ENCODE data around the gene E2F4. TPM values are rescaled to one million over a fixed set of nuclear protein-coding genes. Genes with fewer than 3 reads are reported as not detected.

Gene E2F4
- polyA plus RNA-seq, 1 donor (not counting 4 experiments of a cell fraction or from before 2014, with no cell fraction given): 64.7 TPM

DNA sequence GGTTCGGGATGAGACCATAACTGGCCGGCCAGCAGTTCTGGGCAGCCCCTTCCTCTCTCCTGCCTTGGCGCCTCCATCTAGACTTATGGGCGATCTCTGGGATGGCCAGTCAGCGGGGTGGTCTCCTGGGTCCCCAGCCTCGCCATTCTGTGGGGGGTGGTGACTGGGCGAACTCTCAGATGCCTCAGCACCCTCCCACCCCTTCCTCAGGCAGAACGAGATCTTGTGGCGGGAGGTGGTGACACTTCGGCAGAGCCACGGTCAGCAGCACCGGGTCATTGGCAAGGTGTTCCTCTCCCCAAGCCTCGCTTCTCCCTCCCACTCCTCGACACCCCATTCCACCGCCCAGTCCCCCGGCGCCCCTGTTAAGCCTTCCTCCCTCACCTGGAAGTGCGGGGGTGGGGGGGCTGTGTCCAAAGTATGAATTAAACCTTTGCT lies 25.8 kb upstream of the E2F4 start:
- no peaks in the 10 kb centered on the region for H3K79me2 ChIP-seq (ENCODE audit: control insufficient read depth, insufficient read depth, low read length)
- TF ChIP-seq EZH2 (IDR thresholded peaks at IDR 0.05; ENCODE audit: low read length): no peak
- TF ChIP-seq, protein P1, sequence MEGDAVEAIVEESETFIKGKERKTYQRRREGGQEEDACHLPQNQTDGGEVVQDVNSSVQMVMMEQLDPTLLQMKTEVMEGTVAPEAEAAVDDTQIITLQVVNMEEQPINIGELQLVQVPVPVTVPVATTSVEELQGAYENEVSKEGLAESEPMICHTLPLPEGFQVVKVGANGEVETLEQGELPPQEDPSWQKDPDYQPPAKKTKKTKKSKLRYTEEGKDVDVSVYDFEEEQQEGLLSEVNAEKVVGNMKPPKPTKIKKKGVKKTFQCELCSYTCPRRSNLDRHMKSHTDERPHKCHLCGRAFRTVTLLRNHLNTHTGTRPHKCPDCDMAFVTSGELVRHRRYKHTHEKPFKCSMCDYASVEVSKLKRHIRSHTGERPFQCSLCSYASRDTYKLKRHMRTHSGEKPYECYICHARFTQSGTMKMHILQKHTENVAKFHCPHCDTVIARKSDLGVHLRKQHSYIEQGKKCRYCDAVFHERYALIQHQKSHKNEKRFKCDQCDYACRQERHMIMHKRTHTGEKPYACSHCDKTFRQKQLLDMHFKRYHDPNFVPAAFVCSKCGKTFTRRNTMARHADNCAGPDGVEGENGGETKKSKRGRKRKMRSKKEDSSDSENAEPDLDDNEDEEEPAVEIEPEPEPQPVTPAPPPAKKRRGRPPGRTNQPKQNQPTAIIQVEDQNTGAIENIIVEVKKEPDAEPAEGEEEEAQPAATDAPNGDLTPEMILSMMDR (optimal IDR thresholded peaks at IDR 0.05 in 1 of 3, IDR thresholded peaks at IDR 0.05 in 1 of 3, conservative IDR thresholded peaks at IDR 0.05 in 1 of 3; ENCODE audit: extremely low read depth in 1 of 3, insufficient read depth in 2 of 3, low read length in 3 of 3): no peak
- no peaks in the 10 kb centered on the region for H4K20me1 ChIP-seq (ENCODE audit: control insufficient read depth, extremely low read depth, insufficient read depth, low read length)
- H3K9ac ChIP-seq (ENCODE audit: control insufficient read depth, extremely low read depth, insufficient read depth, low read length): no peak overlapping the region
- H3K4me3 ChIP-seq (ENCODE audit: control insufficient read depth in 2 of 3, extremely low read depth in 1 of 3, insufficient read depth in 2 of 3, low read depth in 1 of 3, low read length in 3 of 3): no peak overlapping the region
- no peaks in the 10 kb centered on the region for H3K9me1 ChIP-seq (ENCODE audit: control insufficient read depth, extremely low read depth, insufficient read depth, low read length)
- FAIRE-seq: no peak
- no peak overlapping the region for H3K4me2 ChIP-seq (ENCODE audit: control insufficient read depth, extremely low read depth, insufficient read depth, low read depth, low read length)
- peaks cover 34% of the 10 kb centered on the region for H3K4me1 ChIP-seq (ENCODE audit: control insufficient read depth, extremely low read depth, insufficient read depth, low read length)
- no peak overlapping the region for H3K27ac ChIP-seq (ENCODE audit: control insufficient read depth, insufficient read depth, low read length)
- peaks cover 7% of the 10 kb centered on the region for H3K27me3 ChIP-seq (ENCODE audit: control insufficient read depth, extremely low read depth, insufficient read depth, low read length)
- no peaks in the 10 kb centered on the region for H3K36me3 ChIP-seq (ENCODE audit: control insufficient read depth in 2 of 2, extremely low read depth in 1 of 2, insufficient read depth in 2 of 2, low read length in 2 of 2)
- no peak for DNase-seq (ENCODE audit: low read depth, low spot score)
- H3K9me3 ChIP-seq (ENCODE audit: control insufficient read depth, low read depth, low read length): no peaks in the 10 kb centered on the region
- dilution Hi-C loops (cut with MboI; ENCODE audit: extremely low pct_ligation_motif_present, low sequenced_read_pairs): no loop called here
- no peak overlapping the region for H2AFZ ChIP-seq (ENCODE audit: control insufficient read depth, low read length)

DNA sequence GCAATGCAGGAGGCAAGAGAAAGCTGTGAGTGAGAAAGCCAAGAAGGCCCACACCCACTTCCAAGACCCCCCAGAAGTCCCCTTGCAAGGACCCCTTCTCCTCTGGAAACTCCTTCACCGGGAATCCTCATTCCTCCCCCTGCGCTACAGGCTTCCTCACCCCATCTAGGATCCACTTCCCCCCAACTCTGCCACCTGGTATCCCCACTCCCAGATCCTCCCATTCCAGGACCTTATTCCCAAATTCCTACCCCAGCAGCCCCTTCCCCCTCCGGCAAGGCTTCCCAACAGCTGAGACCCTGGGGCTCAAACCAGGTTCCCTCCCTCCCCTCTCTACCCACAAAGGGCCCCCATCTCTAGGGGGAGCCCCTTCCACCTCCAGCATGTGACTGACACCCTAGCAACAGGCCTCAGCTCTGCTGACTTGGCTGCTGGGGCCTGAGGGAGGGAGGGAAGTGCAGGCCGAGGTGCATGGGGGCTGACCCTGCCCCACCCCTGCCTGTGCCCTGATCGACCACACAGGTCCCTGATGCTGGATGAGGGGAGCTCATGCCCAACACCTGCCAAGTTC lies 25.3 kb upstream of the E2F4 start:
- dilution Hi-C loops (cut with MboI; ENCODE audit: extremely low pct_ligation_motif_present, low sequenced_read_pairs): no loop called here
- Histone ChIP-seq H3K4me2 (ENCODE audit: control insufficient read depth, extremely low read depth, insufficient read depth, low read depth, low read length) (no peak overlapping the region), H2AFZ (ENCODE audit: control insufficient read depth, low read length) (no peak overlapping the region), H3K27ac (ENCODE audit: control insufficient read depth, insufficient read depth, low read length) (no peak overlapping the region), H3K4me1 (ENCODE audit: control insufficient read depth, extremely low read depth, insufficient read depth, low read length) (peaks cover 32% of the 10 kb centered on the region), H3K79me2 (ENCODE audit: control insufficient read depth, insufficient read depth, low read length) (no peaks in the 10 kb centered on the region), H3K9ac (ENCODE audit: control insufficient read depth, extremely low read depth, insufficient read depth, low read length) (no peak overlapping the region), H3K27me3 (ENCODE audit: control insufficient read depth, extremely low read depth, insufficient read depth, low read length) (peaks cover 7% of the 10 kb centered on the region), H3K4me3 (ENCODE audit: control insufficient read depth in 2 of 3, extremely low read depth in 1 of 3, insufficient read depth in 2 of 3, low read depth in 1 of 3, low read length in 3 of 3) (no peak overlapping the region), H4K20me1 (ENCODE audit: control insufficient read depth, extremely low read depth, insufficient read depth, low read length) (no peaks in the 10 kb centered on the region), H3K36me3 (ENCODE audit: control insufficient read depth in 2 of 2, extremely low read depth in 1 of 2, insufficient read depth in 2 of 2, low read length in 2 of 2) (no peaks in the 10 kb centered on the region), H3K9me3 (ENCODE audit: control insufficient read depth, low read depth, low read length) (no peaks in the 10 kb centered on the region), H3K9me1 (ENCODE audit: control insufficient read depth, extremely low read depth, insufficient read depth, low read length) (no peaks in the 10 kb centered on the region)
- TF ChIP-seq EZH2 (IDR thresholded peaks at IDR 0.05; ENCODE audit: low read length): no peak
- TF ChIP-seq, protein P1 (optimal IDR thresholded peaks at IDR 0.05 in 1 of 3, IDR thresholded peaks at IDR 0.05 in 1 of 3, conservative IDR thresholded peaks at IDR 0.05 in 1 of 3; ENCODE audit: extremely low read depth in 1 of 3, insufficient read depth in 2 of 3, low read length in 3 of 3): no peak
- no peak for FAIRE-seq
- DNase-seq (ENCODE audit: low read depth, low spot score): no peak
